ENCODE measurements around the gene CCDC152.

Gene CCDC152

DNA sequence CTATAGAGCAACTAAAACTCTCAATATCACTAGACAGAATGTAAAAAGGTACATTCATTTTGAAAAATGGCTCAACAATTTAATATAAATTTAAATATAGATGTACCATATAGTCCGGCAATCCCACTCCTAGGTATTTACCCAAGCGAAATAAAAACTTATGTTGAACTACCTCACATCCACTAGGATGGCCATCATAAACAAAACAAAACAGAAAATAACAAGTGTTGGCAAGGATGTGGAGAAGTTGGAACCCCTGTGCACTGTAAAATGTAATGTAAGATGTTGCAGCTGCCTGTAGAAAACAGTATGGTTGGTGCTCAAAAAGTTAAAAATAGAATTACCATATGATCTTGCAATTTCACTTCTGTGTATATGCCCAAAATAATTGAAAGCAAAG, 91.9 kb downstream of the CCDC152 start:
- no peaks in the 10 kb centered on the region for H4K20me1 ChIP-seq (ENCODE audit: insufficient read depth, low read length, poor library complexity, severe bottlenecking)
- no peaks in the 10 kb centered on the region for H3K9me3 ChIP-seq (ENCODE audit: insufficient read depth, low read depth, low read length)
- no peaks in the 10 kb centered on the region for H3K79me2 ChIP-seq (ENCODE audit: insufficient read depth, low read length)
- no peaks in the 10 kb centered on the region for H3F3A ChIP-seq (ENCODE audit: low read depth)
- no peaks in the 10 kb centered on the region for H3K36me3 ChIP-seq (ENCODE audit: insufficient read depth, low read length)
- H3K9me2 ChIP-seq (replicated peaks; ENCODE audit: low read depth, low read length): no peaks in the 10 kb centered on the region
- no peaks in the 10 kb centered on the region for H3K4me1 ChIP-seq (ENCODE audit: insufficient read depth, low read length, poor library complexity, severe bottlenecking)
- no peak overlapping the region for H2AFZ ChIP-seq (ENCODE audit: low read length)
- no peak overlapping the region for H3K9ac ChIP-seq (ENCODE audit: low read depth, low read length, poor library complexity, severe bottlenecking)
- H3K4me3 ChIP-seq (ENCODE audit: low read length, poor library complexity, severe bottlenecking): no peak overlapping the region
- TF ChIP-seq, protein P1, sequence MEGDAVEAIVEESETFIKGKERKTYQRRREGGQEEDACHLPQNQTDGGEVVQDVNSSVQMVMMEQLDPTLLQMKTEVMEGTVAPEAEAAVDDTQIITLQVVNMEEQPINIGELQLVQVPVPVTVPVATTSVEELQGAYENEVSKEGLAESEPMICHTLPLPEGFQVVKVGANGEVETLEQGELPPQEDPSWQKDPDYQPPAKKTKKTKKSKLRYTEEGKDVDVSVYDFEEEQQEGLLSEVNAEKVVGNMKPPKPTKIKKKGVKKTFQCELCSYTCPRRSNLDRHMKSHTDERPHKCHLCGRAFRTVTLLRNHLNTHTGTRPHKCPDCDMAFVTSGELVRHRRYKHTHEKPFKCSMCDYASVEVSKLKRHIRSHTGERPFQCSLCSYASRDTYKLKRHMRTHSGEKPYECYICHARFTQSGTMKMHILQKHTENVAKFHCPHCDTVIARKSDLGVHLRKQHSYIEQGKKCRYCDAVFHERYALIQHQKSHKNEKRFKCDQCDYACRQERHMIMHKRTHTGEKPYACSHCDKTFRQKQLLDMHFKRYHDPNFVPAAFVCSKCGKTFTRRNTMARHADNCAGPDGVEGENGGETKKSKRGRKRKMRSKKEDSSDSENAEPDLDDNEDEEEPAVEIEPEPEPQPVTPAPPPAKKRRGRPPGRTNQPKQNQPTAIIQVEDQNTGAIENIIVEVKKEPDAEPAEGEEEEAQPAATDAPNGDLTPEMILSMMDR (conservative IDR thresholded peaks at IDR 0.05; ENCODE audit: low read length): no peak
- TF ChIP-seq EZH2phosphoT487 (IDR thresholded peaks at IDR 0.05; ENCODE audit: borderline replicate concordance): no peak
- no peak overlapping the region for H3K4me2 ChIP-seq (ENCODE audit: low read depth, low read length, poor library complexity, severe bottlenecking)
- H3K27me3 ChIP-seq (ENCODE audit: insufficient read depth, low read length, poor library complexity, severe bottlenecking): no peaks in the 10 kb centered on the region

DNA sequence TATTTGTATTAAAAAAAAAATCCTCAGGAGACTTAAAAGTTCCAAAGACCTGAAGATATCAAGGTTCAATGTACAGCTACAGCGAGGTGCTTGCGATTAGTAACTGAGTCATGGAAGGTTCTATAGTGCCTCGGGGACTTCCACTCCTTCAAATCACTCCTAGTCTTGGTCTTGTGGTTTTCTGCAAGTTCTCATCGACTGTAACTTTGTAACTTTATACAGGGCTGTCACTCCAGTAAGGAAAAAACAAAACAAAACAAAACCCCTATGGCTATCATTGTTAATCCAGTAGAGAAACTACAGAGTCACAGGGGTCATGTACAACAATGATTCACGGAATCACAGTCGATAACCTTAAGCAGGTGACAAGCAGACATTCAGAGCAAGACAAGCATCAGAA, 94.9 kb downstream of the CCDC152 start:
- H3K4me3 ChIP-seq (ENCODE audit: low read length, poor library complexity, severe bottlenecking): no peak overlapping the region
- no peak overlapping the region for H2AFZ ChIP-seq (ENCODE audit: low read length)
- no peaks in the 10 kb centered on the region for H3K36me3 ChIP-seq (ENCODE audit: insufficient read depth, low read length)
- no peaks in the 10 kb centered on the region for H4K20me1 ChIP-seq (ENCODE audit: insufficient read depth, low read length, poor library complexity, severe bottlenecking)
- H3F3A ChIP-seq (ENCODE audit: low read depth): no peaks in the 10 kb centered on the region
- H3K9me3 ChIP-seq (ENCODE audit: insufficient read depth, low read depth, low read length): no peaks in the 10 kb centered on the region
- no peaks in the 10 kb centered on the region for H3K4me1 ChIP-seq (ENCODE audit: insufficient read depth, low read length, poor library complexity, severe bottlenecking)
- TF ChIP-seq, protein P1 (conservative IDR thresholded peaks at IDR 0.05; ENCODE audit: low read length): no peak
- TF ChIP-seq EZH2phosphoT487 (IDR thresholded peaks at IDR 0.05; ENCODE audit: borderline replicate concordance): no peak
- no peaks in the 10 kb centered on the region for H3K9me2 ChIP-seq (replicated peaks; ENCODE audit: low read depth, low read length)
- H3K79me2 ChIP-seq (ENCODE audit: insufficient read depth, low read length): no peaks in the 10 kb centered on the region
- no peaks in the 10 kb centered on the region for H3K27me3 ChIP-seq (ENCODE audit: insufficient read depth, low read length, poor library complexity, severe bottlenecking)
- no peak overlapping the region for H3K4me2 ChIP-seq (ENCODE audit: low read depth, low read length, poor library complexity, severe bottlenecking)
- H3K9ac ChIP-seq (ENCODE audit: low read depth, low read length, poor library complexity, severe bottlenecking): no peak overlapping the region
